ENCODE data around the gene TMEM60. TPM values are rescaled to one million over a fixed set of nuclear protein-coding genes. Genes with fewer than 3 reads are reported as not detected.

The TMEM60 gene
- total RNA-seq, 3 donors from 2014 or later (not counting 1 experiment from before 2014, with no cell fraction given) = 3.4 to 5.2 (median 3.9) TPM

GRCh38 chr7:77808517-77808916 is 10.3 kb upstream of the TMEM60 start:
- TF ChIP-seq CTCF (IDR thresholded peaks at IDR 0.05) = no peak
- intact Hi-C loops (cut with micrococcal nuclease) = no loop called here
- H3K4me3 ChIP-seq (ENCODE audit: low read length) = no peak overlapping the region
- H3K27me3 Mint-ChIP-seq (ENCODE audit: low read depth in 2 of 2) = no peaks in the 10 kb centered on the region
- peaks cover 3% of the 10 kb centered on the region for H3K4me1 ChIP-seq (ENCODE audit: control insufficient read depth, insufficient read depth, low read length)
- ATAC-seq (no peak), DNase-seq (no peak)
- 80% methylated on average over 1 of the region's 1 CpG for WGBS (ENCODE audit: insufficient coverage)
- H3K4me1 Mint-ChIP-seq = peaks cover 24 to 33% of the 10 kb centered on the region in 2 donors
- H3K36me3 Mint-ChIP-seq = peaks cover 18% of the 10 kb centered on the region
- peaks cover 0 to 7% of the 10 kb centered on the region in 2 donors for H3K9me3 Mint-ChIP-seq
- no peaks in the 10 kb centered on the region for H3K36me3 ChIP-seq (ENCODE audit: control insufficient read depth, insufficient read depth, low read length)
- no peak overlapping the region for H3K27ac ChIP-seq (ENCODE audit: low read length)
- no peaks in the 10 kb centered on the region for H3K27me3 ChIP-seq (ENCODE audit: control insufficient read depth, insufficient read depth, low read length)
- H3K9me3 ChIP-seq (ENCODE audit: control insufficient read depth, insufficient read depth, low read length) = peaks cover 4% of the 10 kb centered on the region
- H3K4me3 Mint-ChIP-seq = no peak overlapping the region
- H3K27ac Mint-ChIP-seq = no peak overlapping the region

GRCh38 chr7:77806425-77806824 is 8.2 kb upstream of the TMEM60 start:
- peaks cover 18% of the 10 kb centered on the region for H3K36me3 Mint-ChIP-seq
- peaks cover 0 to 7% of the 10 kb centered on the region in 2 donors for H3K9me3 Mint-ChIP-seq
- intact Hi-C loops (cut with micrococcal nuclease) = no loop called here
- Histone ChIP-seq H3K4me1 (ENCODE audit: control insufficient read depth, insufficient read depth, low read length) (peaks cover 6% of the 10 kb centered on the region), H3K27ac (ENCODE audit: low read length) (no peak overlapping the region), H3K4me3 (ENCODE audit: low read length) (no peak overlapping the region), H3K9me3 (ENCODE audit: control insufficient read depth, insufficient read depth, low read length) (peaks cover 4% of the 10 kb centered on the region), H3K36me3 (ENCODE audit: control insufficient read depth, insufficient read depth, low read length) (no peaks in the 10 kb centered on the region), H3K27me3 (ENCODE audit: control insufficient read depth, insufficient read depth, low read length) (no peaks in the 10 kb centered on the region)
- ATAC-seq (no peak), DNase-seq (no peak)
- WGBS (ENCODE audit: insufficient coverage) = no CpG with 5 or more reads among the region's 2 CpGs
- H3K27ac Mint-ChIP-seq = no peak overlapping the region
- no peak for TF ChIP-seq CTCF (IDR thresholded peaks at IDR 0.05)
- no peaks in the 10 kb centered on the region for H3K27me3 Mint-ChIP-seq (ENCODE audit: low read depth in 2 of 2)
- H3K4me3 Mint-ChIP-seq = no peak overlapping the region
- peaks cover 32 to 33% of the 10 kb centered on the region in 2 donors for H3K4me1 Mint-ChIP-seq

GRCh38 chr7:77802557-77803405 is 4.5 kb upstream of the TMEM60 start:
- Histone ChIP-seq H3K36me3 (ENCODE audit: control insufficient read depth, insufficient read depth, low read length) (no peaks in the 10 kb centered on the region), H3K4me3 (ENCODE audit: low read length) (no peak overlapping the region), H3K4me1 (ENCODE audit: control insufficient read depth, insufficient read depth, low read length) (peaks cover 13% of the 10 kb centered on the region), H3K9me3 (ENCODE audit: control insufficient read depth, insufficient read depth, low read length) (peaks cover 4% of the 10 kb centered on the region), H3K27ac (ENCODE audit: low read length) (no peak overlapping the region), H3K27me3 (ENCODE audit: control insufficient read depth, insufficient read depth, low read length) (no peaks in the 10 kb centered on the region)
- Mint-ChIP-seq H3K27me3 (ENCODE audit: low read depth in 2 of 2) (no peaks in the 10 kb centered on the region), H3K4me1 (peaks cover 57 to 60% of the 10 kb centered on the region in 2 donors), H3K27ac (peak overlapping the region; percentile 45 to 51), H3K4me3 (peak overlapping the region; percentile 64), H3K9me3 (peaks cover 0 to 7% of the 10 kb centered on the region in 2 donors), H3K36me3 (peaks cover 16% of the 10 kb centered on the region)
- intact Hi-C loops (cut with micrococcal nuclease) = no loop called here
- no CpG with 5 or more reads among the region's 2 CpGs for WGBS (ENCODE audit: insufficient coverage)
- TF ChIP-seq CTCF (IDR thresholded peaks at IDR 0.05) = no peak
- DNase-seq (peak in 1 of 2 donors; percentile 39), ATAC-seq (no peak)

Measured in natural killer cell (primary cell).